ENCODE measurements around the gene PFKL. TPM values are rescaled to one million over a fixed set of nuclear protein-coding genes. Genes with fewer than 3 reads are reported as not detected.

The PFKL gene
- total and polyA plus RNA-seq, 9 donors: 51.6 to 84.4 (median 65.3) TPM

DNA sequence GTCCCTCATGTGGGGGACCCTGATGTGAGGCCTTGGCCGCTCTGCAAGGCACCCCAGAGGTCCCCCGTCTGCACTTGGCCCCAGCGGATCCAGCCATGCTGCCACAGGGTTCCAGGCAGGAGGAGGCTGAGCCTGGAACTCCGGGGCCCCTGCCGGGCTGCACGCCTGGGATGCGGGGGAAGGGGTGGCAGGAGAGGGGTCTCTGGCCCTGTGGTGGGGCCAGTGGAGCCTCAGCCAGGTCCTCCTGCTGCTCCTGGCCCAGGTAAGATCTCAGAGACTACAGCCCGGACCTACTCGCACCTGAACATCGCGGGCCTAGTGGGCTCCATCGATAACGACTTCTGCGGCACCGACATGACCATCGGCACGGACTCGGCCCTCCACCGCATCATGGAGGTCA, 12.9 kb downstream of the PFKL start:
- peaks cover 75% of the 10 kb centered on the region for H3K36me3 ChIP-seq (ENCODE audit: control insufficient read depth, insufficient read depth, low read length)
- no peaks in the 10 kb centered on the region for H3K27me3 ChIP-seq (ENCODE audit: control insufficient read depth, insufficient read depth, low read length)
- 95% methylated on average over 18 of the region's 19 CpGs for WGBS (ENCODE audit: insufficient coverage)
- DNase-seq: no peak
- no peak overlapping the region for H3K4me3 ChIP-seq (ENCODE audit: low read length)
- no peak overlapping the region for H3K27ac ChIP-seq (ENCODE audit: low read length)
- no peaks in the 10 kb centered on the region for H3K9me3 ChIP-seq (replicated peaks; ENCODE audit: control insufficient read depth, low read depth, low read length)
- H3K4me1 ChIP-seq (ENCODE audit: control insufficient read depth, insufficient read depth, low read length): no peaks in the 10 kb centered on the region

DNA sequence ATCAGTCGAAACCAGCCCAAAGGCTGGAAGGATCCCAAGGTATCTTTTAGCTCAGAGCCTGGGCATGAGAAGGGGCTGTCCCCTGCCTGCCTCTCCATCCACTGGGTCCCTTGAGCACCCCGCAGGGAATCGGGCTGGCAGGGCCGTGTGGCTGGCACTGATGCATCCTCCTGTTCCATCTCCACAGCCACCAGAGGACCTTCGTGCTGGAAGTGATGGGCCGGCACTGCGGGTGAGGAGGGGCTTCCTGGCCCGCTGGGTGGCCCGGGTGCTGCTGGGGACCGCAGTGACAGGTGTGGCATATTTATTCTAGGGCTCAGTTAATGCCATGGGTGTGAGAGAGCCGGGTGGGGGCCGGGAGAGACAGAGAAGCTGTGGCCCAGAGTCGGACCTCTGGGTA, 13.6 kb downstream of the PFKL start:
- H3K9me3 ChIP-seq (replicated peaks; ENCODE audit: control insufficient read depth, low read depth, low read length): no peaks in the 10 kb centered on the region
- H3K4me3 ChIP-seq (ENCODE audit: low read length): no peak overlapping the region
- no peaks in the 10 kb centered on the region for H3K4me1 ChIP-seq (ENCODE audit: control insufficient read depth, insufficient read depth, low read length)
- H3K27ac ChIP-seq (ENCODE audit: low read length): no peak overlapping the region
- H3K27me3 ChIP-seq (ENCODE audit: control insufficient read depth, insufficient read depth, low read length): no peaks in the 10 kb centered on the region
- no peak for DNase-seq
- H3K36me3 ChIP-seq (ENCODE audit: control insufficient read depth, insufficient read depth, low read length): peaks cover 72% of the 10 kb centered on the region
- 88% methylated on average over 7 of the region's 13 CpGs for WGBS (ENCODE audit: insufficient coverage)

DNA sequence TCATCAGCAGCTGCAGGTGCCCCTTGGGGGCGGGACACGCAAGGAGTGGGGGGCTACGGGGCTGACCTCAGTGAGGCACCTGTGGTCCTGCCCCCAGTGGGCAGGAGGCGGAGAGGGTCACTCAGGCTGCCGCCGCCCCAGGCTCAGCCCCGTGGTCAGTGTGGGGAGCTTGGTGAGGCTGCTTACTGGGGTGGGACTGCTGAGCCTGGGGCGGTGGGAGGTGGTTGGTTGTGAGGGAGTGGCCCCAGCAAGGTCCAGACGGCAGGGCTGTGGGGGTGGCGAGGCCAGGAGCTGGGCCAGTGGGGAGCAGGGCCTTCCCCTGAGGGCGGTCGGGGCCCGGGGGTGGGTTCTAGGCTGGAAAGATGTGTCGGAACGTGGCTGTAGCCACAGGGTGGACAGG, 14.3 kb downstream of the PFKL start:
- DNase-seq: no peak
- peaks cover 75% of the 10 kb centered on the region for H3K36me3 ChIP-seq (ENCODE audit: control insufficient read depth, insufficient read depth, low read length)
- no peaks in the 10 kb centered on the region for H3K4me1 ChIP-seq (ENCODE audit: control insufficient read depth, insufficient read depth, low read length)
- H3K9me3 ChIP-seq (replicated peaks; ENCODE audit: control insufficient read depth, low read depth, low read length): no peaks in the 10 kb centered on the region
- no peaks in the 10 kb centered on the region for H3K27me3 ChIP-seq (ENCODE audit: control insufficient read depth, insufficient read depth, low read length)
- H3K27ac ChIP-seq (ENCODE audit: low read length): no peak overlapping the region
- H3K4me3 ChIP-seq (ENCODE audit: low read length): no peak overlapping the region
- WGBS (ENCODE audit: insufficient coverage): 88% methylated on average over 13 of the region's 15 CpGs

DNA sequence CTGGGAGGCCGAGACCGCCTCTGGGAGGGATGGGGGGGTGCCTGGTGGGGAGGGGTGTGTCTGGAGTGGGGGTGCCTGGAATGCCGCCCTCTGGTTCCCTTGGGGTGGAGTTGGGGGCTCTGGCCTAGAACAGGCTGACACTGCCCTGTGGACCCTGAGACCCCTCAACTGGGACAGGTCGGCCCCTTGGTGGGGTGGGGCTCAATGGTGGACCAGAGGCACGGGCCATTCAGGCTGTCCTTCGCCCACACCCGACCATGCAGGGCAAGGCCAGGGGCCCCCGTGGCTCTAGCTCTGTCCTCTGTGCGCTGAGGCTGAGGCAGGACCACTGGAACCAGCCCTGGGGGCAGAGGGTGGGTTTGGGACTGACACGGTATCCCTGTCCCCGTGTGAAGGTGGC, 14.7 kb downstream of the PFKL start:
- Histone ChIP-seq H3K4me1 (ENCODE audit: control insufficient read depth, insufficient read depth, low read length) (no peaks in the 10 kb centered on the region), H3K36me3 (ENCODE audit: control insufficient read depth, insufficient read depth, low read length) (peaks cover 78% of the 10 kb centered on the region), H3K9me3 (replicated peaks; ENCODE audit: control insufficient read depth, low read depth, low read length) (no peaks in the 10 kb centered on the region), H3K27ac (ENCODE audit: low read length) (no peak overlapping the region), H3K4me3 (ENCODE audit: low read length) (no peak overlapping the region), H3K27me3 (ENCODE audit: control insufficient read depth, insufficient read depth, low read length) (no peaks in the 10 kb centered on the region)
- no peak for DNase-seq
- WGBS (ENCODE audit: insufficient coverage): 90% methylated on average over 11 of the region's 11 CpGs

DNA sequence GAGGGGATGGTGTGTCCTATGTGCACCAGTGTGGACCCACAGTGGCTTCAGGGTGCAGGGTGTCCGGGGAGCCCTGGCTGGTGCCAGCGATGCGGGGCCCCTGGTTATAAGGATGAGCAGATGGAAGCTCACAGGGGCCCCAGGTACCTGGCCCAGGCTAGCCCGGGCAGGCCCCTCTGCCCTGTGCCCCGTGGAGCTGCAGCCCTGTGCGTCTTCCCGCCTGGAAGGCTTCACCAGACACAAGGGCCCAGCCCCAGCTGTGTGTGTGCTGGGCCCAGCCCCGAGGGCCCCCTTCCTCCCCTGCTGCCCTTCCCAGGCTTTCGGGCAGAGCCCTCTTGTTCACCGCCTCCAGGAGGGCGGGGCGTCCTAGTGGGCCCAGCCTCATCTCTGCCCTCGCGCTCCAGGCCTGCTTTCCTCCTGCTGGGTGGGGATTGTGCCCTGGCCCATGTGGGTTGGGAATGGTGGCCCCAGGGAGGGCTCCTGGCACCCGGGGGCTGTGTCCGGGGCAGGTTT, 15.9 kb downstream of the PFKL start:
- Histone ChIP-seq H3K27ac (ENCODE audit: low read length) (no peak overlapping the region), H3K27me3 (ENCODE audit: control insufficient read depth, insufficient read depth, low read length) (no peaks in the 10 kb centered on the region), H3K36me3 (ENCODE audit: control insufficient read depth, insufficient read depth, low read length) (peaks cover 77% of the 10 kb centered on the region), H3K4me1 (ENCODE audit: control insufficient read depth, insufficient read depth, low read length) (no peaks in the 10 kb centered on the region), H3K4me3 (ENCODE audit: low read length) (no peak overlapping the region), H3K9me3 (replicated peaks; ENCODE audit: control insufficient read depth, low read depth, low read length) (no peaks in the 10 kb centered on the region)
- DNase-seq: no peak
- WGBS (ENCODE audit: insufficient coverage): 96% methylated on average over 11 of the region's 16 CpGs

DNA sequence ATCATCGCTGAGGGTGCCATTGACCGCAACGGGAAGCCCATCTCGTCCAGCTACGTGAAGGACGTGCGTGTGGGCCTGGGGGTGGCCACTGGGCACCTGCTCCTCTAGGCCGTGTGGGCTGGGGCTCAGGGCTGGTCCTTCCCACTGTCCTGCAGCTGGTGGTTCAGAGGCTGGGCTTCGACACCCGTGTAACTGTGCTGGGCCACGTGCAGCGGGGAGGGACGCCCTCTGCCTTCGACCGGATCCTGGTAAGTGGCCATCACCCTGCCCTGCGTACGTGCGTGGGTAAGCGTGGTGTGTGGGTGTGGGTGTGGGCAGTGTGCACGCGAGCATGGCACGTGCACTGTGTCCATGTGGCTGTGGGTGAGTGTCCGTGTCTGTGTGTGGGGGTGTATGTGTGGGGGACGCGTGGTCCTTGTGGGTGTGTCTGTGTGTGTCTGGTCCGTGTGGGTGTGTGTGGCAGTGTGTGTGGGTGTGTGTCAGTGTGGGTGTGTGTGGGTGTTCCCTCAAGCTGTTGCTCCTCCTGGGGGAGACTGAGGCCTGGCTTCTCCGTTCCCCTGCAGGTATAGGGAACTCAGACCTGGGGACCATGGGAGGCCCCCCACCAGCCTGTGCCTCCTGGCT, 16.5 kb downstream of the PFKL start:
- Histone ChIP-seq H3K4me1 (ENCODE audit: control insufficient read depth, insufficient read depth, low read length) (no peaks in the 10 kb centered on the region), H3K36me3 (ENCODE audit: control insufficient read depth, insufficient read depth, low read length) (peaks cover 76% of the 10 kb centered on the region)
- 87% methylated on average over 24 of the region's 27 CpGs for WGBS (ENCODE audit: insufficient coverage)

DNA sequence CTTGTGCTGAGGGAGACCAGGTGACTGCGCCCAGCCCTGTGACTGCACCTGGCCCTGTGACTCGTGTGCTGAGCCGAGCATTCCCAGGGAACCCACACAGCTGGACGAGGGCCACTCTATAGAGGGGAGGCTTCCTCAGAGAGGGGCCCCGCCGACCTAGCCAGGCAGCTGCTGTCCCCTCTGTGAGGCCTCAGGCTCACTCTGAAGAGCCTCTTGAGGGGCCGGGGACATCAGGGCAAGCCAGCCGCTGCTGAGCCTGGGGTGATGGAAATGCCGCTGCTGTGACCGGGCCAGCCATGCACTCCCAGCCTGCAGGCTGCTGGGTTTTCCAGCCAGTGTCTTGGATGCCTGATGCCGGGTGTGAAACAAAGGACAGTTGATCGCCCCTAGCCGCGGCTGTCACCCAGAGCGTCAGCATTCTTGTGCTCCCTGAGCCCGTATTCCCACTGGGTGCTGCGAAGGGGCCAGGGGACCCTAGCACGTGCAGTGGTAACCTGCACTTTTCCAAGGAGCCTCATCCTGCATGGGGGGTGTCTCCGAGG, 17.5 kb downstream of the PFKL start:
- no peak overlapping the region for H3K4me3 ChIP-seq (ENCODE audit: low read length)
- WGBS (ENCODE audit: insufficient coverage): 70% methylated on average over 19 of the region's 19 CpGs
- no peaks in the 10 kb centered on the region for H3K9me3 ChIP-seq (replicated peaks; ENCODE audit: control insufficient read depth, low read depth, low read length)
- no peaks in the 10 kb centered on the region for H3K4me1 ChIP-seq (ENCODE audit: control insufficient read depth, insufficient read depth, low read length)
- peaks cover 77% of the 10 kb centered on the region for H3K36me3 ChIP-seq (ENCODE audit: control insufficient read depth, insufficient read depth, low read length)
- no peaks in the 10 kb centered on the region for H3K27me3 ChIP-seq (ENCODE audit: control insufficient read depth, insufficient read depth, low read length)
- DNase-seq: no peak
- no peak overlapping the region for H3K27ac ChIP-seq (ENCODE audit: low read length)

More for the DNA sequence above, 16.5 kb downstream of the PFKL start:
- DNase-seq: no peak
- H3K27me3 ChIP-seq (ENCODE audit: control insufficient read depth, insufficient read depth, low read length): no peaks in the 10 kb centered on the region
- no peak overlapping the region for H3K27ac ChIP-seq (ENCODE audit: low read length)
- H3K9me3 ChIP-seq (replicated peaks; ENCODE audit: control insufficient read depth, low read depth, low read length): no peaks in the 10 kb centered on the region
- H3K4me3 ChIP-seq (ENCODE audit: low read length): no peak overlapping the region

DNA sequence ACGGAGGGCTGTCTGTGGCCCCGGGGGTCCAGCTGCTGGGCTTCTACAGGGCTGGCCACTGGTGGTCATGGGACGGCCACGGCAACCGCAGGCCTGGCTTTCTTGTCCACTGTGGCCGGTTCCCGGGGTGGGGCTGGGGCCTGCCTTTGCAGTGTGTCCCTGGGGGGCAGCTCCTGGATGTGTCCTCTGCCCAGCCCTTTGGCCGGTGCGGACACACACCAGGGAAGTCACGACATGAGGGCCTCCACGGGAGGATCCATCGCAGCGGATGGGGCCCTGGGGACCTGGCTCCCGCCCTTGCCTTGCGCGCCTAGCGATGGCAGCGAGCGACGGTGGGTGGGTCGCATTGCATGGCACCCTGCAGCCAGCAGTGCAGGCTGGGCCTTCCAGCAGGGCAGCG, 18.0 kb downstream of the PFKL start:
- 92% methylated on average over 22 of the region's 22 CpGs for WGBS (ENCODE audit: insufficient coverage)
- Histone ChIP-seq H3K27ac (ENCODE audit: low read length) (no peak overlapping the region), H3K4me3 (ENCODE audit: low read length) (no peak overlapping the region), H3K36me3 (ENCODE audit: control insufficient read depth, insufficient read depth, low read length) (peaks cover 77% of the 10 kb centered on the region), H3K9me3 (replicated peaks; ENCODE audit: control insufficient read depth, low read depth, low read length) (no peaks in the 10 kb centered on the region), H3K27me3 (ENCODE audit: control insufficient read depth, insufficient read depth, low read length) (no peaks in the 10 kb centered on the region), H3K4me1 (ENCODE audit: control insufficient read depth, insufficient read depth, low read length) (no peaks in the 10 kb centered on the region)
- DNase-seq: no peak

DNA sequence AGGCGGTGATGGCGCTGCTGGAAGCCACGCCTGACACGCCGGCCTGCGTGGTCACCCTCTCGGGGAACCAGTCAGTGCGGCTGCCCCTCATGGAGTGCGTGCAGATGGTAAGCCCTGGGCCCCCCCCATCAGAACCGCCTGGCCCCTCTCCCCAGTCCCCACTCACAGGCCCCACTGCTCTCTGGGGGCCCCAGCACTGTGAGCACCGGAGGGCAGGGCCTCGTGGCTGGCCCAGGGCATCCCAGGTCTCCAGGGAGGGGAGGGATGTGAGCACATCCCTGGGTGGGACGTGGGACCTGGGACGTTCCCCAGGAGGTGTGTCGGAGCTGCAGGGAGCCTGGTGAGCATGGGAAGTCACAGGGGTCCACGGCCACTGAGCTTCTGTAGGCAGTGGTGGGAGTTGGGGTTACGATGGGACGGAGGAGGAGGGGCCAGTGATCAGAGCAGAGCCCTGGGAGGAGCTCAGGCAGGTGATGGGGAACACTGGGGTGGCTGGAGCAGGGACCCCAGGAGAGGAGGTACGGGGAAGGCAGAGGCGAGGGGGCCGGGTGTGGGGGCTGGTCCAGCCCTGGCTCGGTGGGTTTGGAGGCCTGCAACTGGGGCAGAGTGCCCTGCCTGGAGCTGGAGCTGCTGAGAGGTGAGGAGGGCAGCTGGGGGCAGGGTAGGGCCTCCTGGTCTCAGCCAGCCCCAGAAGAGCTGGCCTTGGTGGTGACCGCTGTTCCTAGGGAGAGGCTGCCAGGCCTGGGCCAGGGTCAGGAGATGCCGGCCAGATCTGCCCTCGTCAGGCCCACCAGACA, 18.8 kb downstream of the PFKL start:
- Histone ChIP-seq H3K9me3 (replicated peaks; ENCODE audit: control insufficient read depth, low read depth, low read length) (no peaks in the 10 kb centered on the region), H3K4me3 (ENCODE audit: low read length) (no peak overlapping the region), H3K27ac (ENCODE audit: low read length) (no peak overlapping the region), H3K27me3 (ENCODE audit: control insufficient read depth, insufficient read depth, low read length) (no peaks in the 10 kb centered on the region), H3K4me1 (ENCODE audit: control insufficient read depth, insufficient read depth, low read length) (no peaks in the 10 kb centered on the region), H3K36me3 (ENCODE audit: control insufficient read depth, insufficient read depth, low read length) (peaks cover 76% of the 10 kb centered on the region)
- no peak for DNase-seq
- WGBS (ENCODE audit: insufficient coverage): 90% methylated on average over 16 of the region's 25 CpGs

DNA sequence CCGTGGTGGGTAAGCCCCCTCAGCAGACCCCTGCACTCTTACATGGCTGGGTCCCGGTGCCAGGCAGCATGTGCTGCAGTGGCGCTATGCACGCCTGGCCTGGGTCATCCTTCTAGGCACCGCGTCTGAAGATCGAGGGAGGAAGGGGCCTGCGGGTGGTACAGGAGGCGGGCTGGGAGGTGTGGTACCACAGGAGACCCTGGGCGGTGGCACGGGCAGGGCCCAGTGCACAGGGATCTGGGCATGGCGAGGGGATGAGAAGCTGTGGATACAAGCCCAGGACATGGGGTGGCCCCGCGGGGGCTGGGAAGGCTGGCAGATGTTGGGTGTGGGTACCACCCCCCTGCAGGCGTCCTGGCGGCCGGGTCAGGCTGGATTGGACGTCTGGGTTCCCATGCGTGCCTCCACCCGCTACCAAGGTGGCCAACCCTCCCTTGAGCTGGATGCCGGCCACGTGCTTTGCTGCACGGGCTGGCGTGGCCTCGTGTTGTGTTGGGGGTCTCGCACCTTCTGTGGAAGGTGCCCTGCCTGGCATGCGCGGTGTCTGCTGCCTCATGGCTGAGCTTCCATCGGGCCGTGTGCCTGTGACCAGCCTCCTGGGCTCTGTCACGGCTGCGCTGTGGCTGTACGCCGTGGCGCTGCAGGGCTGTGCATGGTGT, 19.7 kb downstream of the PFKL start:
- Histone ChIP-seq H3K9me3 (replicated peaks; ENCODE audit: control insufficient read depth, low read depth, low read length) (no peaks in the 10 kb centered on the region), H3K4me3 (ENCODE audit: low read length) (no peak overlapping the region), H3K36me3 (ENCODE audit: control insufficient read depth, insufficient read depth, low read length) (peaks cover 78% of the 10 kb centered on the region), H3K27ac (ENCODE audit: low read length) (no peak overlapping the region), H3K4me1 (ENCODE audit: control insufficient read depth, insufficient read depth, low read length) (no peaks in the 10 kb centered on the region), H3K27me3 (ENCODE audit: control insufficient read depth, insufficient read depth, low read length) (no peaks in the 10 kb centered on the region)
- WGBS (ENCODE audit: insufficient coverage): 92% methylated on average over 35 of the region's 35 CpGs
- DNase-seq: no peak

Data from muscle of leg (tissue), 11 donors.